Measurements from ENCODE around the gene KLK14. TPM values are rescaled to one million over a fixed set of nuclear protein-coding genes. Genes with fewer than 3 reads are reported as not detected.

KLK14 gene
- not detected in 2 replicates for total RNA-seq (ENCODE audit: low replicate concordance)

GRCh38 chr19:51082611-51083010 is at the start of gene KLK14:
KLK14 (minus strand) TSS chr19:51082887; CDS start chr19:51082614, 273 bp downstream.

GRCh38 chr19:51124729-51125128 is 42.0 kb upstream of the KLK14 start, which contains the start of gene SIGLEC9:
SIGLEC9 (plus strand) TSS chr19:51124906; CDS start chr19:51124975, 69 bp downstream.

DNA sequence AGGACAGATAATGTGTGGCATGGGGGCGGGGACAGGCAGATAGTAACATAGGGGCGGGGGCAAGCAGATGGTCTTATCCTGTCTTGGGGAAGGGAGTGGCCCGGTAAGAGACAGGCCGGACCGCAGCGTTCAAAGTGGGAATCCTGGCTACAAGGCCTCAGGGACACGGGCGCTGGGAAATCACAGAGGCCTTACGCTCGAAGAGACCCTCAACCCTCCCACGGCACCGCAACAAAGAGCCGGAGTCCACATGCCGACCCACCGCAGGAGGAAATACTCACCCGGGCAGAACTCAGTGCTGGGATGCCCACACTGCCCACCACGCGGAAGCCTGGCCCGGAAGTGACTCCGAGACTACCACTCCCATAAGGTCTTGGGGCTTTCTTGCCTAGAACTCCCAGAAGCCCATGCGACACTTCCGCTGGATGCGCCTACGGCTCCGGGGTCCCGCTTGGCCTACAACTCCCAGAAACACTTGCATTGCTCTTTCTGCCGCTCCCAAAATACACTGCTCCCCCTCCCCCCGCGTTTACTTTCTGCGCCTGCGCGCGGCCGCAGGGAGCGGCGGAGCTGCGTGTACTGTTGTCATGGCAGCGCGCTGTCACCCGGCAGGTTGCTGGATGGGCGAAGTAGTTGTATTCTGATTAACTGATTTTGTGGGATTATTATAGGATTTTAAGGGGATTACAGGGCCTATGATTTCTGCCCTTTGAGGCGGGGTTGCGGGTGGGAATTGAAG is 25.5 kb upstream of the KLK14 start, which contains the start of gene CTU1:
CTU1 (minus strand) TSS at position 344 of the 739 bp plus-strand sequence. CDS start 3,840 bp downstream, outside the sequence.

DNA sequence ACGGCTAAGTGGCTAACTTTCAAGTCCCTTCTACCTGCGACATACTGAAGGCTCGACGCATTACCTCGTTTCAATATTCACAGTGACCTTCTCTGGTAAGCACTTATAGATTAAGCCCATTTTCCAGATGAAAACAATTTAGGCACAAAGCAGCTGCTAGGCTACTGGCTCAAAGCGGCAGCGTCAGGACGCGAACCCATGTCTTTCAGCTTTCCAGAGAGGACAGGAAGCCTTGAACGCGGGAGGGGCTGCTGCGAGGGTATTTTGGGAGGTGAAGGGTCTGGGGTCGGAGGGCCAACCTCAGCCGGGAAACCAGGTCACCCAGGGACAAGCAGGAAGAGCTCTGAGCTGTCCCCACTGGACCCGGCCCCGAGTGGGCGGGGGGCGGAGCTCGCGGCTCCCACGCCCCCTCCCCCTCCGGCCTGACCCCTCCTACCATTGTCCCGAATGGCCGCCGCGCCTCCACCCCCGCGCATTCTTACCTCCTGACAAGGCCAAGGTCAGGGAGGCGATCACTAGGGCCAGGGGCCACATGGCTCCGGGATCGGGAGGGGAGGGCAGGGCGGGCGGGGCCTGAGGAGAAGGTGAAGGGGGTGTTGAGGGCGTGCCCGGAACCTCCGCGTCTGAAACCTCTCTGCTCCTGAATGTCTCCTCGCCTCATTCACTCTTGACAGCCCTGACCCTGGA is 18.0 kb downstream of the KLK14 start, which contains the start of gene KLK13:
KLK13 (minus strand) TSS at position 559 of the 687 bp plus-strand sequence; CDS start at position 534, 25 bp downstream.

GRCh38 chr19:51034704-51035103 is 48.0 kb downstream of the KLK14 start, which contains the start of gene KLK12:
KLK12 (minus strand) TSS chr19:51035002; CDS start chr19:51034621, 381 bp downstream.

Other genes with a start within 250 kb of the KLK14 start
- gene KLK15, start 249.3 kb downstream of the KLK14 start, total RNA-seq (ENCODE audit: low replicate concordance): not detected in 2 replicates
- gene KLK3, start 228.0 kb downstream of the KLK14 start, total RNA-seq (ENCODE audit: low replicate concordance): not detected in 2 replicates
- not detected in 2 replicates for gene KLK2, start 209.4 kb downstream of the KLK14 start, total RNA-seq (ENCODE audit: low replicate concordance)
- gene KLK4, start 171.5 kb downstream of the KLK14 start, total RNA-seq (ENCODE audit: low replicate concordance): not detected in 2 replicates
- not detected in 2 replicates for gene KLK5, start 129.8 kb downstream of the KLK14 start, total RNA-seq (ENCODE audit: low replicate concordance)
- 0.08 TPM in 1 of 2 replicates, not detected in the other for gene KLK6, start 113.3 kb downstream of the KLK14 start, total RNA-seq (ENCODE audit: low replicate concordance)
- gene KLK7, start 99.0 kb downstream of the KLK14 start, total RNA-seq (ENCODE audit: low replicate concordance): not detected in 2 replicates
- gene KLK8, start 81.3 kb downstream of the KLK14 start, total RNA-seq (ENCODE audit: low replicate concordance): not detected in 2 replicates
- not detected in 2 replicates for gene KLK10, start 63.2 kb downstream of the KLK14 start, total RNA-seq (ENCODE audit: low replicate concordance)
- not detected in 2 replicates for gene KLK11, start 56.3 kb downstream of the KLK14 start, total RNA-seq (ENCODE audit: low replicate concordance)
- not detected in 2 replicates for gene KLK12, start 47.9 kb downstream of the KLK14 start, total RNA-seq (ENCODE audit: low replicate concordance)
- gene KLK13, start 17.8 kb downstream of the KLK14 start, total RNA-seq (ENCODE audit: low replicate concordance): not detected in 2 replicates
- 1.9 and 5.3 TPM in 2 replicates for gene CTU1, start 25.5 kb upstream of the KLK14 start, total RNA-seq (ENCODE audit: low replicate concordance)
- gene SIGLEC9, start 42.0 kb upstream of the KLK14 start, total RNA-seq (ENCODE audit: low replicate concordance): not detected in 2 replicates
- not detected in 2 replicates for gene SIGLEC7, start 59.4 kb upstream of the KLK14 start, total RNA-seq (ENCODE audit: low replicate concordance)
- gene CD33, start 142.2 kb upstream of the KLK14 start, total RNA-seq (ENCODE audit: low replicate concordance): not detected in 2 replicates
- not detected in 2 replicates for gene SIGLECL1, start 168.2 kb upstream of the KLK14 start, total RNA-seq (ENCODE audit: low replicate concordance)
- gene IGLON5, start 228.8 kb upstream of the KLK14 start, total RNA-seq (ENCODE audit: low replicate concordance): not detected in 2 replicates